SK-N-MC (cell line): Measurements from ENCODE around the gene DGKQ.
A peak's percentile ranks its signal among the peaks of the same experiment; 100 is the strongest.
"Not testable (repeated sequence)": the region's sequence is repeated elsewhere in the genome, so short reads cannot be mapped to it uniquely, and the experiment has no call there.

Experiments
- DNase-seq: peaks from one replicate; pipeline ENCODE4 v3.0.0-alpha.2; 2011; ENCODE audit warnings: low read depth, low spot score
- H3K27ac ChIP-seq: fragments of 200-600 bp; sonication (generic); 2 replicates; pipeline ENCODE4 v1.5.1; 2016; ENCODE audit warnings: mixed run types
- H3K36me3 ChIP-seq: fragments of 200-600 bp; sonication (generic); 2 replicates; pipeline ENCODE4 v1.6.1; 2017; ENCODE audit warnings: antibody characterized with exemption, low read length, mixed read lengths; ENCODE audit not compliant: insufficient read depth
- H3K4me3 ChIP-seq: fragments of 200-600 bp; sonication (generic); 2 replicates; pipeline ENCODE4 v1.5.1; 2016
- H3K9ac ChIP-seq: fragments of 200-600 bp; sonication (generic); 2 replicates; pipeline ENCODE4 v1.8.0; 2017; ENCODE audit warnings: mixed run types, mixed read lengths; ENCODE audit not compliant: insufficient read length
- H3K9me3 ChIP-seq: fragments of 200-600 bp; sonication (generic); 2 replicates; pipeline ENCODE4 v1.6.1; 2017; ENCODE audit warnings: low read depth, mild to moderate bottlenecking, antibody characterized with exemption, low read length, moderate library complexity, mixed read lengths
- EZH2 ChIP-seq: fragments of 200-600 bp; sonication (generic); IDR thresholded peaks from one replicate; pipeline ENCODE4 v1.6.1; 2017; ENCODE audit warnings: antibody characterized with exemption
- FOXP2 ChIP-seq: optimal IDR thresholded peaks from 2 replicates; pipeline ENCODE3; 2011; ENCODE audit warnings: mild to moderate bottlenecking, moderate library complexity; ENCODE audit not compliant: insufficient read depth; ENCODE audit errors: extremely low read length, control extremely low read depth
- POLR2AphosphoS5 ChIP-seq: IDR thresholded peaks from 2 replicates; pipeline ENCODE4 v1.6.1; 2012; ENCODE audit warnings: mild to moderate bottlenecking, low read depth, low read length, borderline replicate concordance

Gene DGKQ

DNA sequence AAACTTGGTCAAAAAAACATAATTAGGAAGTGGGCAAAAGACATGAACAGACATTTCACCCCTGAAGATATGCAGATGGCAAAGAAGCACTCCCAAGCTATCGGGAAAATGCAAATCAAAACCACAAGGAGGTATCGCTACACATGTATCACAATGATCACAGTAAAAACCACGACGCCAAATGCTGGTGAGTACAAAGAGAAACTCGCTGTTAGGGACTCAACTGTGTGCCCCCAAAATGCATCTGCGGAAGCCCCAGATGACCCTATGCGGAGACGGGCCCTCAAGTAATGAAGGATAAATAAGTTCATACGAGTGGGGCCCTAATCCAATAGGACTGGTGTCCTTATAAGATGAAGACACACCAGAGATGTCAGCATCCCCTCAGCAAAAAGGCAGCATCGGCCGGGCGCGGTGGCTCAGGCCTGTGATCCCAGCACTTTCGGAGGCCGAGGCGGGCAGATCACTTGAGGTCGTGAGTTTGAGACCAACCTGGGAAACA, 51.5 kb downstream of the DGKQ start:
- H3K4me3 ChIP-seq: no peak overlapping the region
- no peak overlapping the region for H3K9ac ChIP-seq
- H3K36me3 ChIP-seq: peaks cover 18% of the 10 kb centered on the region; the same call in 1 of the 2 replicates
- no peaks in the 10 kb centered on the region for H3K9me3 ChIP-seq
- TF ChIP-seq FOXP2 (no peak), POLR2AphosphoS5 (no peak), EZH2 (no peak)
- DNase-seq: no peak
- H3K27ac ChIP-seq: no peak overlapping the region

DNA sequence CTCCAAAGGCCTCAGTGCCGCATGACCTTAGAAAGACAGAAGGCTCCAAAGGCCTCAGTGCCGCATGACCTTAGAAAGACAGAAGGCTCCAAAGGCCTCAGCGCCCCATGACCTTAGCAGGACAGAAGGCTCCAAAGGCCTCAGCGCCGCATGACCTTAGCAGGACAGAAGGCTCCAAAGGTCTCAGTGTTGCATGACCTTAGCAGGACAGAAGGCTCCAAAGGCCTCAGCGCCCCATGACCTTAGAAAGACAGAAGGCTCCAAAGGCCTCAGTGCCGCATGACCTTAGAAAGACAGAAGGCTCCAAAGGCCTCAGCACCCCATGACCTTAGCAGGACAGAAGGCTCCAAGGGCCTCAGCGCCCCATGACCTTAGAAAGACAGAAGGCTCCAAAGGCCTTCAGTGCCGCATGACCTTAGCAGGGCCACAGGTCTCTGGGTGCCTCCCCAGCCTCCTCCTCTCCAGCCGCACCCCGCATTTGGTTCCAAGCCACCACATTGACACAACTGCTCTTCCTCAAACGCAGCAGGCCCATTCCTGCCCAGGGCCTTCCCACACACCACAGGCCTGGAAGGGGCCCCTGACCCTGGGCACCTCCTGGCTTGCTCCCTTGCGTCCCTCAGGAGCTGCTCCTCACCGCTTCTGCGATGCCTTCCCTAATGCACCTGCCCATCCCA, 54.2 kb downstream of the DGKQ start:
- not testable (repeated sequence) for H3K9ac ChIP-seq, DNase-seq, H3K4me3 ChIP-seq, H3K27ac ChIP-seq, H3K9me3 ChIP-seq
- H3K36me3 ChIP-seq: peaks cover 18% of the 10 kb centered on the region; the same call in 1 of the 2 replicates

DNA sequence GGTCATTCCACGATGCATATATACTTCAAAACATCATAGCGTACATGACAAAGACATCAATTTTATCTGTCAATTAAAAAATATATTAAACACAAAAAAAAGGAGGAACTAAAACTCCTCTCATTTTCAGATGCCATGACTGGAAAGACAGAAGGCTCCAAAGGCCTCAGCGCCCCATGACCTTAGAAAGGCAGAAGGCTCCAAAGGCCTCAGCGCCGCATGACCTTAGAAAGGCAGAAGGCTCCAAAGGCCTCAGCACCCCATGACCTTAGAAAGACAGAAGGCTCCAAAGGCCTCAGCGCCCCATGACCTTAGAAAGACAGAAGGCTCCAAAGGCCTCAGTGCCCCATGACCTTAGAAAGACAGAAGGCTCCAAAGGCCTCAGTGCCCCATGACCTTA, 54.8 kb downstream of the DGKQ start:
- H3K9ac ChIP-seq, H3K9me3 ChIP-seq, H3K4me3 ChIP-seq: not testable (repeated sequence)

DNA sequence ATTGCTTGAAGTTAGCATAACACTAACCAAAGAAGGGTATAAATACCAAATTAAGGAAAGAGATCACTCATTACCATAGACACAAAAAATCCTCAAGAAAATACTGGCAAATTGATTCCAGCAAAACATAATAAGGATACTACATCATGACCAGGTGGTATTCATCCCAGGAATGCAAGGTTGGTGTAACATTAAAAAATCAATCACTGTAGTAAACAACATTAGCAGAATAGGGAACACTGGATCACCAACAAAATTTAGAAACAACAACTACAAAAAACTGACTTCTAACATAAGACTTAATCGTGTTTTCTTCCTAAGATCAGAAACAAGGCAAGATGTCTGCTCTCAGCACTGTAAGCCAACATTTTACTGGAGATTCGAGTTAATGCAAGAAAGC, 55.4 kb downstream of the DGKQ start:
- Histone ChIP-seq H3K27ac (peak overlapping the region; percentile 70; the same call in 1 of the 2 replicates), H3K9me3 (no peaks in the 10 kb centered on the region), H3K9ac (no peak overlapping the region), H3K36me3 (peaks cover 16% of the 10 kb centered on the region; the same call in 1 of the 2 replicates), H3K4me3 (0 out of 2 replicates have a peak overlapping the region, but pooled peaks have one; percentile 25)
- TF ChIP-seq FOXP2 (no peak), EZH2 (no peak), POLR2AphosphoS5 (no peak)
- no peak for DNase-seq

More for the DNA sequence above, 54.8 kb downstream of the DGKQ start:
- Histone ChIP-seq H3K27ac (peak overlapping the region; percentile 70; the same call in 1 of the 2 replicates), H3K36me3 (peaks cover 18% of the 10 kb centered on the region; the same call in 1 of the 2 replicates)
- DNase-seq: not testable (repeated sequence)

DNA sequence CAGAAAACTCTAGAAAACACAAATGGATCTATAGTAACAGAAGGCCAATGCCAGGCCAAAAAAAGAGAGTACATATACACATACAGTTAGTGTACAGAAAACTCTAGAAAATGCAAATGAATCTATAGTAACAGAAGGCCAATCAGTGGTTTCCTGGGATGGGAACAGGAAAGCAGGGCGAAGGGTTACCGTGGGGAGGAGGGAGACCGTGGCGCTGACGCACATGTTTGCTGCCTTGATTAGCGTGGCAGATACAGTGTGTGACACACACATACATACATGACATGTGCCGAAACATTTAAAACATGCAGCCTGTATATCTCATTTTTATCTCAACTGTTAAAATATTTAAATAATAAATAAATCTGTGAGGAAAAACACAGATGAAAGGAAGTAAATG, 55.9 kb downstream of the DGKQ start:
- no peak for TF ChIP-seq FOXP2
- TF ChIP-seq POLR2AphosphoS5: no peak
- TF ChIP-seq EZH2: no peak

DNA sequence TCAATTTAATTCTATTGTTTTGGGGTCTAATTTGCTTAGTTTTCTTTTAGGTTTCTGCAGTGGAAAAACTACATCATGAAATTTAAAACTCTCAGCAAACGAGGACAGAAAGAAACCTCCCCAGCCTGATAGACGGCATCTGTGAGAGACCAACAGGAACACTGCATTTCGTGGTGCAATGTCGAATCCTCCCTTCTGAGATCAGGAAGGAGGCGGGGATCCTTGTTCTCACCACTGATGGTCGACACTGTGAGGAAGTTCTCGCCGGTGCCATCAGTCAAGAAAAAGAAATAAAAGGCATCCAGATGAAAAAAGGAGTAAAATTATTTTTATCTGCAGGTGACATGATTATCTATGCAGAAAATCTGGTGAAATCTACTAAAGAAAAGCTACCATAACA, 57.8 kb downstream of the DGKQ start:
- Histone ChIP-seq H3K27ac (no peak overlapping the region), H3K9ac (no peak overlapping the region), H3K9me3 (no peaks in the 10 kb centered on the region), H3K36me3 (peaks cover 3% of the 10 kb centered on the region; the same call in 1 of the 2 replicates), H3K4me3 (no peak overlapping the region)
- TF ChIP-seq POLR2AphosphoS5 (no peak), FOXP2 (no peak), EZH2 (no peak)
- DNase-seq: no peak

More for the DNA sequence above, 55.9 kb downstream of the DGKQ start:
- DNase-seq: no peak
- peaks cover 11% of the 10 kb centered on the region; the same call in 1 of the 2 replicates for H3K36me3 ChIP-seq
- no peak overlapping the region for H3K4me3 ChIP-seq
- 0 out of 2 replicates have a peak overlapping the region, but pooled peaks have one; percentile 70 for H3K27ac ChIP-seq
- no peak overlapping the region for H3K9ac ChIP-seq
- H3K9me3 ChIP-seq: no peaks in the 10 kb centered on the region

DNA sequence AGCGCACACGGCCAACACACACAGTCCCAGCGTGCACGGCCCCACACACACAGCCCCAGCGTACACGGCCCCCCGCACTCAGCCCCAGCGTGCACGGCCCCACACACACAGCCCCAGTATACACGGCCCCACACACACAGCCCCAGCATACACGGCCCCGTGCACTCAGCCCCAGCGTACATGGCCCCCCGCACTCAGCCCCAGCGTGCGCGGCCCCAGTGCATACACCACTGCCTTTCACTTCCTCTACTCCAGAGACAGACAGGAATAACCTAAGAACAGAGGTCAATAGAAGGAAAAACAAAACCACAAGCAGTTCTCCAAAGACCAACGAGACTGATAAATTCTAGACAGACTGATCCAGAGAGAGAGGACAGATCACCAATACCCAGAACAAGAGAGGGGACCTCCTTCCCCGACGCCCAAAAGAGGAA, 58.3 kb downstream of the DGKQ start:
- Histone ChIP-seq H3K9ac (no peak overlapping the region), H3K36me3 (peaks cover 3% of the 10 kb centered on the region; the same call in 1 of the 2 replicates), H3K4me3 (no peak overlapping the region), H3K9me3 (no peaks in the 10 kb centered on the region), H3K27ac (no peak overlapping the region)
- DNase-seq: no peak
- TF ChIP-seq EZH2 (no peak), FOXP2 (no peak), POLR2AphosphoS5 (no peak)

DNA sequence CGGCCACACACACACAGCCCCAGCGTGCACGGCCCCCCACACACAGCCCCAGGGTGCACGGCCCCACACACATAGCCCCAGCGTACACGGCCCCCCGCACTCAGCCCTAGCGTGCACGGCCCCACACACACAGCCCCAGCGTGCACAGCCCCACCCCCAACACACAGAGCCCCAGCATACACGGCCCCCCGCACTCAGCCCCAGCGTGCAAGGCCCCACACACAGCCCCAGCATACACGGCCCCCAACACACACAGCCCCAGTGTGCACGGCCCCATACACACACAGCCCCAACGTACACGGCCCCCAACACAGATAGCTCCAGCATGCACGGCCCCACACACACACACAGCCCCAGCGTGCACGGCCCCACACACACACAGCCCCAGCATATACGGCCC, 58.8 kb downstream of the DGKQ start:
- Histone ChIP-seq H3K36me3 (peaks cover 3% of the 10 kb centered on the region; the same call in 1 of the 2 replicates), H3K4me3 (no peak overlapping the region), H3K9ac (no peak overlapping the region), H3K9me3 (no peaks in the 10 kb centered on the region), H3K27ac (no peak overlapping the region)
- TF ChIP-seq POLR2AphosphoS5 (no peak), FOXP2 (no peak), EZH2 (no peak)
- no peak for DNase-seq

DNA sequence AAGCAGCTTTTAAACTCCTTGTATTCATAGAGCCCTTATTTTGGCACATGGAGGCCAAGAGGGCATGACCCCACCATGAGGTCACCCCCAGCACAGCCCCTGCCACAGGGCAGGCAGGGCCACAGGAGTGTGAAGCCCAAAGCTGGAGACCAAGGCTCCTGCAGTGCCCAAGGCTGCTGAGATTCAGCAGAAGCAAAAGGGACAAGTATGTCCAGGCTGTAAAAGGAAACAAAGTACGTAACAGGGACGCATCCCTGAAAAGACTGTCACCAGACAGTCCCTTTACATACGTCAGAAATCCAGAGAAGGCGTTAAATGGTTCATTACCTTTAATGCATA, 60.1 kb downstream of the DGKQ start:
- H3K27ac ChIP-seq: no peak overlapping the region; the same call in 1 of the 2 replicates
- peaks cover 1% of the 10 kb centered on the region; the same call in 1 of the 2 replicates for H3K36me3 ChIP-seq
- no peak overlapping the region for H3K9ac ChIP-seq
- no peak for TF ChIP-seq EZH2
- no peak for TF ChIP-seq FOXP2
- TF ChIP-seq POLR2AphosphoS5: no peak
- DNase-seq: no peak
- no peaks in the 10 kb centered on the region for H3K9me3 ChIP-seq
- H3K4me3 ChIP-seq: no peak overlapping the region
